Stimulated activated CD8-positive, alpha-beta memory T cell treated with anti-CD3 and anti-CD28 coated beads, Interleukin-12 subunit alpha, Interleukin-12 subunit beta, amount 100 ng/mL, for 24 hours (primary cell): Measurements from ENCODE around the gene SEZ6.

Source experiments
- DNase-seq: peaks from one replicate; pipeline ENCODE4 v3.0.0-alpha.2; 2020; ENCODE audit errors: extremely low read depth

Gene SEZ6

GRCh38 chr17:29005936-29006511 is at the start of gene SEZ6:
TSS of gene SEZ6 (minus strand) at chr17:29006033. CDS start at chr17:29005869, 164 bp downstream.
- DNase-seq, result peak; percentile 34

- DNase-seq, result no peak
Observed at GRCh38 chr17:29054835-29055234, 49.0 kb upstream of the SEZ6 start.

DNA sequence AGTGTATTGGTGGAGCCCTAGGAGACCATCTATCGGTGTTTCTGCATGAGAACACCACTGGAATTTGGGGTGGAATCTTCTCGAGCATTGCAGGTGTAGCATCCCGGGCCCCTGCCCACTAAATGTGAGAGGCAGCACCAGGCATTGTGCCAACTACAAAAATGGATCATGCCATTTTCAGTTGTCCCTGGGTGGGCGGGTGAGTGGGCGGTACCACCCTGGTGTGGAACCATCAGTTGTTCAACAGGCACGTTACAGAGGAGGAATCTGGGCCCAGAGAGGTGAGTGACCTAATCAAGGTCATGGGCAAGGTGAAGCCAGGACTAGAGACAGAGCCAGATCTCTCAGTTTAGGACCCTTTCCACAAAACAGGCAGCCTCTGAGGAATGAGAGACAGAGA is 45.9 kb upstream of the SEZ6 start:
- no peak for DNase-seq

GRCh38 chr17:29051194-29051593 is 45.4 kb upstream of the SEZ6 start:
- no peak for DNase-seq

- DNase-seq, result no peak
Observed at GRCh38 chr17:29050176-29050575, 44.3 kb upstream of the SEZ6 start.

DNA sequence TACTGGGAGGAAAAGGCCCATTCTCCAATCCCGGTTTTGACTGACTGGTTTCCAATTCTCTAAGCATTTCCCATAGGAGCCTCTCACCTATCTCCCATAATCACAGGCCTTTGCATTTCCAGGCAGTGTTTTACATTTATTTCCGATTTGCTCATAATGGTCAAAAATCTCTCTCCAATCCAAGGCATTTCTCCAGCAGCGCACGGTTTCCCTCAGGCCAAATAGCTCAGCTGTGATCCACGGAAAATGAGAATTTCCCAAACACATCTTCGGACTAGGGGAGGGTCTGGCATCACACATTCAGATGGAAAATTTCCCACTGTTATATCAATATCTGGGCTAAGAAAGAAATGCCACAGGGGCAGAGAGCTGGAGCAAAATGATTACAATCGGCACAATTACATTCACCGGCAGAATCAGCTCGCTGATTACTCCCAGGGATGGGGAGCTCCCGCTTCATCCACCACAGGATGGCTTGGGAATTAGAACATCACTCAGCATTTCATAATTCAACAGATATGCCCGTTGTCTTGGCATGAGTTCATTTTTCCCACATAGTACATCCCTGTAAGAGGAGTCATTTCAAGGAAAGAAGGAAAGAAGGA is 43.8 kb upstream of the SEZ6 start:
- no peak for DNase-seq

DNA sequence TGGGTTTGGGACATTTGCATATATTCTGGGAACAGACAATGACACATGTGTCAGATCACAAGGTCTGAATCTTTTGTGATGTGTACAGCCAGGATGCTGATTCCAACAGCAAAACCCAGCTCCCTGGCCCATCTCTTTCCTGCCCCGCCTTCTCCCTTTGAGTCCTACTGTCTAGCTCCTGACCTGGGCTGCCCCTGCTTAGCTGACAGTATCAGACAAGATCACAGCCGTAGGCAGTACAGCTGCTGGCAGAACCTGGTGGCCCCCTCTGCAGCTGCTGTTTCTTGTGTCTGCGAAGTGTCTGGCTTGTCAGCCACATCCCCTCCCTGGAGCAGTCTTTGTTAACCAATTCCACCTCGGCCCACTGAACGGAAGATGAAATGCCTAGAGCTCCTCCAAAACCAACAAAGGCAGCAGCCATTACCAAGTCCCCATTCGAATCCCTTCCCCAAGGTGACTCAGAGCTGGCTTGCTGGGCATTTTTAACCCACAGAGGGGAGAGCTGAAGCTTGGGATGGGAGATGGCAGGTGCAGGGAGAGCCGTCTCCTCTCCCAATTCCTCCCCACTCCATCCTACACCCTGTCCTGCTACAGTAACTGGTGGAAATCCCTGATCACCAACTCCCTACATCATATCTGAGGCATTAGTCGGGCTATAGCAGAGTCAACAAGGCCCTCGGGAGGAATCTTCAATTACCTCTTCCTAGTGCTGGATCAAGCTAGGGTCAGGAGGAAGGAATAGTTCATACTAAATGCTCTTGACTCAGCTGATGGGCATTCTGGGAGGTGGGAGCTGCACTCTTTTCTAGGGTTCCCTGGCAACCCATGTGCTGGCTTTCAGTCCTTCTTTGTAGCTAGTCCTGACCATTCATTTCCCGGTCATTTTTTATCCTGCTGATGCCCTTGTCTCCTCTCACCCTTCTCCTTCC is 42.9 kb upstream of the SEZ6 start:
- no peak for DNase-seq

DNA sequence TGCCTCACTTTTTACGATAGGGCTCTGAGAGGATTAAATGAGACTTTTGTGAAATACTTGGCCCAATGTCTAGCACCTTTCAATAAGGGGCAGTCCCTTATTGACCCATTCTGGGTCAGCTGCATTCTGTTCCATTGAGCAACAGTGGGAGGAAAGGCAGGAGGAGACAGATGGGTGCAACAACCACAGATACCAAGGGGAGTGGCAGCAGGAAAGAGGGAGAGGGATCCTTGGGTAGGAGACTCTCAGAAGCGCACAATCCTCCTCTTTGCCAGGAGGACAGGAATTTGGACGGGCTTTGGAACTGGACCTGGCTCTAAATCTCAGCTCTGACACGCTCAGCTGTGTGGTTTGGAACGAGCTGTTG is 40.6 kb upstream of the SEZ6 start:
- no peak for DNase-seq

GRCh38 chr17:29045734-29046472 is 40.1 kb upstream of the SEZ6 start:
- no peak for DNase-seq

DNA sequence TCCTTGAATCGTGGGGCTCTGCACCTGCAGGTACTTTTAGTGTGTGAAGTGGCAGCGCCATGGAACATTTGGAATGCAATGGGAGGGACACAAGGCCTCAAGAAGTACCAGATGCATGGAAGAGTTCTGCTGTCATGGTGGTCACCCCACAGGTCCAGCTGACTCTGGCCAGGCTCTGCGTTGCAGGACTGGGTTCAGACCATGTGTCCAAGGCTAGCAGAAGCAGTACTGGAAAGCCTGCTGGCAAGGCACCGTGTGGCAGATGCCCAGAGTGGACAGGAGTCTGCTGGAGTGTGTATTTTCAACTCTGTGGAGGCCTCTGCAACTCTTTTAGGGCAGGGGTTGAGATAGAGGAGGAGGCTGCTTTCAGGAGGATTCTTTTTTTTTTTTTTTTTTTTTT is 39.2 kb upstream of the SEZ6 start:
- no peak for DNase-seq

GRCh38 chr17:29043539-29044145 is 37.8 kb upstream of the SEZ6 start:
- no peak for DNase-seq

- no peak for DNase-seq
Observed at GRCh38 chr17:29042679-29043538, 37.1 kb upstream of the SEZ6 start, which contains the start of gene PIPOX. TSS of gene PIPOX (plus strand) at chr17:29043141. CDS start at chr17:29043226, 85 bp downstream.

GRCh38 chr17:29042026-29042678 is 36.3 kb upstream of the SEZ6 start:
- no peak for DNase-seq

- no peak for DNase-seq
Observed at GRCh38 chr17:29041571-29041970, 35.7 kb upstream of the SEZ6 start.

- no peak for DNase-seq
Observed at GRCh38 chr17:29041091-29041490, 35.3 kb upstream of the SEZ6 start.

DNA sequence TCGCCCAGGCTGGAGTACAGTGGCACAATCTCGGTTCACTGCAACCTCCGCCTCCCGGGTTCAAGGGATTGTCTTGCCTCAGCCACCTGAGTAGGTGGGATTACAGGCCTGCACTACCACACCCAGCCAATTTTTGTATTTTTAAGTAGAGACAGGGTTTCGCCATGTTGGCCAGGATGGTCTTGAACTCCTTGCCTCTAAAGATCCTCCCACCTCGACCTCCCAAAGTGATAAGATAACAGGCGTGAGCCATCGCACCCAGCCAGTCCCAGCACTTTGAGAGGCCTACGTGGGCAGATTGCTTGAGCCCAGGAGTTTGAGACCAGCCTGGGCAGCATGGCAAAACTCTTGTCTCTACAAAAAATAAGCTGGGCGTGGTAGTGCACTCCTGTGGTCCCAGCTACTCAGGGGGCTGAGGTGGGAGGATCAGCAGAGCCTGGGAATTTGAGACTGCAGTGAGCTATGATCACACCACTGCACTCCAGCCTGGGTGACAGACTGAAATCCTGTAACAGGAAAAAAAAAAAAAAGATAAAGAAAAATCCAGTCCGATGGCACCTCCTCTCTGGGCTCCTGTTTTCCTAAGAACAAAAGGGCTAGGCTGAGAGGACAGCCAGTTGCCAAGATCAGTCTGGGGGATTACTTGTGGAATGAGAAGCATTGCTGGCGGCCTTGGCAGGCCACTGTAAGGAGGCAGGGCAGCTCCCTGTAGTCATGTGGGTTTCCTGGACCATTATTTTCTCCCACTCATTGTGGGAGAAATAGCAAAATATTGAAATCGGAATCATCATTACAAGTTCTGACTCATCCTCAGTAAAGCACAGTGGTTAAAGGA is 34.1 kb upstream of the SEZ6 start:
- DNase-seq, result no peak

DNA sequence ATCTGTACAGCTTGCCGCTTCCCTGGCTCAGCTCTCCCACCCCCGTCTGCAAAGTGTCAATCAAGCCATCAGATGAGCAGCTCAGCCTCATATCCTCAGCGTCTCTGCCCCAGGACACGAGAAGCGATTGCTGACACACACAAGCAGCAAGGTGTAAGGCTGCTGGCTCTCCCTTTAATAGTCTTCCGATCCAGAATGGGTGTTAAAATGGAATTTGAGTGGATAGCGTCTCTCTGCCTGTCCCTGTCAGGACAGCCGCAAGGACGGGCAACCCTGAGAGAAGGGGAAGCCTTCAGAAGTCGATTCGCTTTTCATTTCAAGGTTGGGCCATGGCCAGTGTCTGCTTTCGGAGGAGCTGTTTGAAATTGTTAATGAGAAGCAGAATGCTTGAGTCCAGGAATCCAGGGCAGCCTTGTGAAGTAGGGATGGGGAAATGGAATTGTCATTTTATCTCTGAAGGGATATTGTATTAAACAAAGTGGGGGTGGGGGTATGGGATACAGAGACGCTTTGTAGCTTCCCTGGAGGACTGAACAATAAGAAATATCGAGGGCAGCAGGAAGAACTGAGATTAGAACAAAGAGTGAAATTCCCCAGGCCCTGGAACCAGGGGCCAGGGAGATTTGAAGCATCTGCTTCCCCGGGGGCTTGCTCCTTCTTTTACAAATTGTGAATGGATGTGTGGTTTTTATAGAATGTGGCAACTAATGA is 32.4 kb upstream of the SEZ6 start:
- no peak for DNase-seq

DNA sequence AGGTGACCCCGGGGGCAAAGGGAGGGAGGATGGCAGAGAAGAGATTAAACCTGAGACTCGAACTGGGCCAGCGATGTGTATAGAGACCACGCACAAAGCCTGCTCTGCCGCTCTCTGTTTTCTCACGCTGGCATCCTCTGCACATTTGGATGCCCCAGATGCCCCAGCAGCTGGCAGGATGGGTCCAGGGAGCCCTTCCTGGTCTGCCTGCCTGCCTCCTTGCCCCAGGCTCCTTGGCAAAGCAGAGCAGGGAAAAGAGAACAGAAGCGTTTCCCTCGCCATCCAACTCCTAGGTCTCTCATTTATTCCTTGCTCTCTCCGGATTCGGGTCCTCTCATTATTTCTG is 31.9 kb upstream of the SEZ6 start:
- DNase-seq, result no peak

DNA sequence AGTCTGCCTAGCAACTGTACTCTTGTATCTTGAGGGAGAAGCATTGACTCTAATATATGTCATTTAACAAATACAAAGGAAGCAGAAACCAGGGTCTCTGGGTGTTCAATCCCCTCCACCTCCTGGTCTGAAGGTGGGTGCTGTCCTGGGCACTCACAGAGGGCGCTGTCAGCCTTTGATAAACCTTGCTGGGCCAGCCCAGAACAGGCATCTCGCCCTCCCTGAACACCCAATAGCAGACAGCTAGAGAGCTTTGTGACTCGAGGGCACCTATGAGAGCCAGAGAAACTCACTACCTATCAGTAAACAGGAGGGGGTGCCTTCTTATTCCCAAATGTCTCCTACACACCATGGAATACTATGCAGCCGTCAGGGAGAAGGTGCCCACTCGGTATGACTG is 30.8 kb upstream of the SEZ6 start:
- no peak for DNase-seq
